ENCODE data around the gene YIF1A.
"Not testable (repeated sequence)": the region's sequence is repeated elsewhere in the genome, so short reads cannot be mapped to it uniquely, and the experiment has no call there.

YIF1A gene

GRCh38 chr11:66268952-66269905 is 19.7 kb downstream of the YIF1A start:
- DNase-seq, result peak; percentile 63

GRCh38 chr11:66268244-66268951 is 20.5 kb downstream of the YIF1A start, which contains the start of gene RAB1B:
Gene RAB1B, plus strand, starts transcription at chr11:66268639. Its CDS starts 41 bp downstream, at chr11:66268680.
- peak; percentile 95 for DNase-seq

- DNase-seq, result peak; percentile 95
These were observed 21.3 kb downstream of the YIF1A start for GRCh38 chr11:66267379-66268243.

GRCh38 chr11:66267039-66267378 is 21.9 kb downstream of the YIF1A start:
- DNase-seq, result no peak

GRCh38 chr11:66266378-66267038 is 22.4 kb downstream of the YIF1A start:
- DNase-seq, result no peak

DNA sequence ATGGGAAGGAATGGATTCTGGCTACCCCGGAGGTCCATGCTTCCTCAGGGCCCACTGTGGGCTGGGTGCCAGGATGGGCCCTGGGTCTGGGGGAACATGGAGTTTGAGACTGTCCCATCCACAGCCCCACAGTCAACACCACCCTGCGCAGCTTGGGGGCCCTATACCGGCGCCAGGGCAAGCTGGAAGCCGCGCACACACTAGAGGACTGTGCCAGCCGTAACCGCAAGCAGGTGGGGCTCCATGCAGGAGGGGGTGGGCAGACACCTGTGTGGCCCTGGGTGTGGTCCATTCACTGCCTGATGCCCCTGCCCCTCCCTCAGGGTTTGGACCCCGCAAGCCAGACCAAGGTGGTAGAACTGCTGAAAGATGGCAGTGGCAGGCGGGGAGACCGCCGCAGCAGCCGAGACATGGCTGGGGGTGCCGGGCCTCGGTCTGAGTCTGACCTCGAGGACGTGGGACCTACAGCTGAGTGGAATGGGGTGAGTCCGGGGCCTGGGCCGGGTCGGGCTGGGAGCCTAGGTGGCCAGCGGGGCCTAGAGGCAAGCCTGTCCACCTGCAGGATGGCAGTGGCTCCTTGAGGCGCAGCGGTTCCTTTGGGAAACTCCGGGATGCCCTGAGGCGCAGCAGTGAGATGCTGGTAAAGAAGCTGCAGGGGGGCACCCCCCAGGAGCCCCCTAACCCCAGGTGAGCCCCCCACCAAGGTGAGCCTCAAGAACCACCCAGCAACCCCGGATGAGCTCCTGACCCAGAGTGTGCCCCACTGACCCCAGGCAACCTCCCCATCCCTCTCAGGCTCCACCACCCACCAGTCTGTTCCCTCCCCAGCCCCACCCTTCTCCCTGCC is 23.2 kb downstream of the YIF1A start:
- no peak for DNase-seq

- no peak for DNase-seq
These were observed 24.0 kb downstream of the YIF1A start for GRCh38 chr11:66264914-66265313.

DNA sequence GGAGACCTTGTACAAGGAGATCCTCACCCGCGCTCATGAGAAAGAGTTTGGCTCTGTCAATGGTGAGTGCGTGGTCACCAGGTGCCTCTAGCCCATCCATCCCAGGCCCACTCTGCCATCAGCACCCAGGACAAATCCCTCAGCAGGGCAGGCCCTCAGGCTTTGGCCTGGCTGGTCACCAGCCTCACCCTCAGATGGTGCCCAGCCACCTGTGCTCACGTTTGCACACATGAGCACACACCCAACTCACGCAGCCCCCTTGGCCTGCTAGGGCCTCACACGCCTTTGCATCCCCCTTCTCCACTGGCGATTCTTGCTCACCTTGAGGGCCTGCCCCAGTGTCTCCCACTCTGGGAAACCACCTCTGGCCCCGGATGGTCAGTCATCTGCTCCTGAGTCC is 24.6 kb downstream of the YIF1A start:
- DNase-seq, result no peak

DNA sequence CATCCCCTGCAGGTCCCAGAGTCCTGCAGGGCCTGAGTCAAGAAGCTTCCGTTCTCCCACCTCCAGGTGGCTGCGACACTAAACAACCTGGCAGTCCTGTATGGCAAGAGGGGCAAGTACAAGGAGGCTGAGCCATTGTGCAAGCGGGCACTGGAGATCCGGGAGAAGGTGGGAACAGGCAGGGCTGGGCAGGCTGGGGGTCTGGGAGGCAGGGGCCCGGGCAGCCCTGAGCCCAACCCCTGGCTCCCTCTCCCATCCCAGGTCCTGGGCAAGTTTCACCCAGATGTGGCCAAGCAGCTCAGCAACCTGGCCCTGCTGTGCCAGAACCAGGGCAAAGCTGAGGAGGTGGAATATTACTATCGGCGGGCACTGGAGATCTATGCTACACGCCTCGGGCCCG is 25.2 kb downstream of the YIF1A start:
- no peak for DNase-seq

DNA sequence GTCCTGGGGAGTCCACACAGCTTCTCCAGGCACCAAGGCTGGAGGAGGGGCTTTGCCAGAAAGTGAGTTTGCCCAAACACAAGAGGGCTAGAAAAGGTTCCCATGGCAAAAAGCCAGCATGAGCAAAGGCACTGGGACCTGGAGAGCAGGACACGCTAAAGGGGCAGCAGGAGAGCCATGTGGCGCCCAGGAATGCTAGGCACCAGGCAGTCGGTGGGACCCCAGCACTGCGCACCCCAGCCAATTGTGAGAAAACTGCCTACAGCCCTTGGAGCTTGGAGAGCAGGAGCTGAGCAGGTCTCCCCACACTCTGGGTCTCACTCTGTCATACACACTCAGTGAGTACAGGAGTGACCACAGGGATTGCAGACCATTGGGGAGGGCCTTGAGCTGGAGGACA is 25.7 kb downstream of the YIF1A start:
- no peak for DNase-seq

DNA sequence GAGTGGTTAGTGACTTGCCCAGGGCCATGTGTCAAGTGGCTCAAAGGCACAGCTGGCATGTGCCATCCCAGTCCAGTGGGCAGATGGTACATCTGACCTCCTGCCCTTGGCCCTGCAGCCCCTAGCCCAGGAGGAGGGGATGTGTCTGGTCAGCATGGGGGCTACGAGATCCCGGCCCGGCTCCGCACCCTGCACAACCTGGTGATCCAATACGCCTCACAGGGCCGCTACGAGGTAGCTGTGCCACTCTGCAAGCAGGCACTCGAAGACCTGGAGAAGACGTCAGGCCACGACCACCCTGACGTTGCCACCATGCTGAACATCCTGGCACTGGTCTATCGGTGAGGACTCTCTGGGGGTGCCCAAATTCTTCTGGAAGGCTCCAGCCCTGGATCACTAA is 26.2 kb downstream of the YIF1A start:
- no peak for DNase-seq

- no peak for DNase-seq
These were observed 26.8 kb downstream of the YIF1A start for GRCh38 chr11:66262191-66262590.

GRCh38 chr11:66261578-66261977 is 27.4 kb downstream of the YIF1A start:
- no peak for DNase-seq

DNA sequence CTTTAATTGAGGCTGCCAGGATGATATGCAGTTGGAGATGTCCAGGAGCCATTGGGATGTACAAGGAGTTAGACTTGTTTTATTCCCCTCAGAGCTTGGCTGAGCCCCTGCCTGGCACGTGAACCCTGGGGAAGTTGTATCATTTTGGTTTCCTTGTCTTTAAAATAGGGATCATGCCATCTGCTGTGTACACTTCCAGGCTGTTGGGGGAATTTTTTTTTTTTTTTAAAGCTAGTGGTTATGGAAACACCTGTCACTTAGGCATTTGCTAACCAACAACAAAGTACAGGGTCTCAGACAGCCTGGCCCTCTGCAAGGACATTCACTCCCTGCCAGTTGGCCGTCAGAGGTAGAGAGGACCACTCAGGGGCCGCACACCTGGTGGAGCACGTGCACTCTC is 29.0 kb downstream of the YIF1A start:
- no peak for DNase-seq

GRCh38 chr11:66259225-66259624 is 29.7 kb downstream of the YIF1A start:
- no peak for DNase-seq

DNA sequence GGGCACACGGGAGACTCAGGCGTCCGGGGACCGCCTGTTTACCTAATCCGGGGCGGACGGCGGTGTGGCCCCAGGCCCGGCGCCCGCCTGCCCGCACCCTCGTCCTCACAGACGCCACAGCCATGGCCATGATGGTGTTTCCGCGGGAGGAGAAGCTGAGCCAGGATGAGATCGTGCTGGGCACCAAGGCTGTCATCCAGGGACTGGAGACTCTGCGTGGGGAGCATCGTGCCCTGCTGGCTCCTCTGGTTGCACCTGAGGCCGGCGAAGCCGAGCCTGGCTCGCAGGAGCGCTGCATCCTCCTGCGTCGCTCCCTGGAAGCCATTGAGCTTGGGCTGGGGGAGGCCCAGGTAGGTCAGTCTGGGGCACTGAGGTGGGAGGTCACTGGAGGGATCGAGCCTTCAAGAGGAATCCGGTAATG is 30.5 kb downstream of the YIF1A start:
- no peak for DNase-seq

- DNase-seq, result not testable (repeated sequence)
These were observed 35.9 kb downstream of the YIF1A start for GRCh38 chr11:66253081-66253480.

DNA sequence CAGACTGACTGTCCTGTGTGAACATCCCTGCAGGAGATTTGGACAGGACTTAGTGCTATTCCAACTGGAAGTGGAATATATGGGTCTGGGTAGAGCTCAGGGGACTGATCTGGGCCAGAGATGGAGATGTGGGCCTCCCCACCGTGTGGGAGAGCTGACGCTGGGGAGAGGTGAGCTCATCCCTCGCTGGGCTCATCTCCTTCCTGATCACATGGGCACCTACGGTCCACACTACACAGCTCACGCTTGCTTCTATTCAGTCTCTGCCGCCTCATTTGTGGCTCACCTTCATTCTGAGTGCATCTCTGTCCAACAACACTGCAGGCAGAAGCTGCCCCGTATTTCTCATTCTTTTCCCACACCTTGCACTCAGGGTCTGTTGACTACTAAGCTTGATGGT is 37.1 kb downstream of the YIF1A start:
- DNase-seq, result no peak

GRCh38 chr11:66248903-66249302 is 40.0 kb downstream of the YIF1A start:
- no peak for DNase-seq

DNA sequence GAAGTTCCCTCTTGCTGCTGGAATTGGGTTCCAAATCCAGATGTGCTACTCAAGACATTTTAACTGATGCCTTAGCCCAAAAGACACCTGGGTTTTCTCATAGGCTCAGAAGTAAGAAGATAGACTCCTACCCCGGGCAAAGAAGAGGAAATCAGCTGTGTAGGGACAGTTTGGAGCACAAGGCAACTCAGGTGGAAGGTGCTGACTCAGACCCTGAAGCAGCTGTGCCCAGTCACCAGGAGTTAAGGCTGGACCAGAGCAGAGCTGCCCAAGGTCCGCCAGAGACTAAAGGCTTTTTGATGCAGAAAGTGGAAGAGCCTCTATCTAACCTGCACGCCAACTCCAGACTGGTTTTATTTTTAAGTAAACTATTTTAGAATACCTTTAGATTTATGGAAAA is 41.1 kb downstream of the YIF1A start:
- DNase-seq, result no peak

DNA sequence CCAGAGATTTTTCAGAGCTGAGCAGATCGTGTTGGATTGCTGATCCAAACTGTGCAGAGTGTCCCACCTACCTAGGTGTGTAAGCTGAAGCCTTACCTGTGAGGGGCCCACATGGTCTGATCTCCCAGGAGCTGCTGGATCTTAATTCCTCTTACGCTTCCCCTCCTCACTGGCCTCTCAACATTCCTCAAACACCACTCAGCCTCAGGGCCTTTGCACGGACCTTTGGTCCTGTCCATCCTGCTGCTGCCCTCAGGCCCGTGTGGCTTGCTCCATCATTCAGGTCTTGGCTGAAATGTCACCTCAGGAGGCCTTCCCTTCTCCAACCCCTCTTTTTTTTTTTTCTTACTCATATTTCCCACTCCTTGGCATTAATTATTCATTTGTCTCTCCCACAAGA is 41.6 kb downstream of the YIF1A start:
- DNase-seq, result no peak
